LNCaP clone FGC (cell line): ENCODE measurements around the gene NT5C1A.

Source experiments
- DNase-seq: peaks from one replicate; pipeline ENCODE4 v3.0.0-alpha.2; 2011; ENCODE audit warnings: low read depth
- H3K4me3 ChIP-seq: 2 replicates; pipeline ENCODE4 v1.5.1; 2011; ENCODE audit warnings: mild to moderate bottlenecking, low read depth, low read length, control low read depth
- CTCF ChIP-seq: IDR thresholded peaks from 2 replicates; pipeline ENCODE4 v1.5.1; 2012; ENCODE audit warnings: mild to moderate bottlenecking; ENCODE audit not compliant: control insufficient read depth, insufficient read depth; ENCODE audit errors: extremely low read depth

Gene NT5C1A

GRCh38 chr1:39683591-39684312, 11.8 kb upstream of the NT5C1A start:
- no peak overlapping the region for H3K4me3 ChIP-seq
- no peak for DNase-seq

GRCh38 chr1:39681999-39682398, 10.1 kb upstream of the NT5C1A start:
- no peak for DNase-seq
- no peak overlapping the region for H3K4me3 ChIP-seq
- TF ChIP-seq CTCF, result no peak

More at GRCh38 chr1:39683591-39684312, 11.8 kb upstream of the NT5C1A start:
- no peak for TF ChIP-seq CTCF

- H3K4me3 ChIP-seq, result no peak overlapping the region
- no peak for TF ChIP-seq CTCF
- no peak for DNase-seq
Observed at GRCh38 chr1:39681294-39681693, 9.4 kb upstream of the NT5C1A start.

GRCh38 chr1:39680751-39681150, 8.8 kb upstream of the NT5C1A start:
- TF ChIP-seq CTCF, result no peak
- no peak for DNase-seq
- no peak overlapping the region for H3K4me3 ChIP-seq

- H3K4me3 ChIP-seq, result no peak overlapping the region
- no peak for TF ChIP-seq CTCF
- no peak for DNase-seq
Observed at GRCh38 chr1:39679821-39680220, 7.9 kb upstream of the NT5C1A start.

- DNase-seq, result no peak
- TF ChIP-seq CTCF, result no peak
- no peak overlapping the region for H3K4me3 ChIP-seq
Observed at GRCh38 chr1:39678889-39679288, 7.0 kb upstream of the NT5C1A start.

- TF ChIP-seq CTCF, result no peak
Observed at GRCh38 chr1:39677645-39678044, 5.7 kb upstream of the NT5C1A start.

More at GRCh38 chr1:39677645-39678044, 5.7 kb upstream of the NT5C1A start:
- H3K4me3 ChIP-seq, result no peak overlapping the region
- no peak for DNase-seq
